Endometrial microvascular endothelial cells (primary cell): ENCODE results near the gene PLSCR3. TPM values are rescaled to one million over a fixed set of nuclear protein-coding genes. Genes with fewer than 3 reads are reported as not detected.
"Not testable (repeated sequence)": the region's sequence is repeated elsewhere in the genome, so short reads cannot be mapped to it uniquely, and the experiment has no call there.

Source experiments
- in situ Hi-C: cut with HindIII; loops from 2 replicates; pipeline ENCODE4 v1.10.0; 2017; ENCODE audit warnings: low sequenced_read_pairs, low pct_unique_long_range_greater_than_20kb; ENCODE audit errors: inconsistent ontology term
- total RNA-seq: library from RNA; depleted of rRNA; stranded (reverse); fragments of >200 nt; gene quantifications from one replicate; pipeline ENCODE4 v1.2.3, GENCODE V29; 2015; ENCODE audit errors: inconsistent ontology term

The PLSCR3 gene
- total RNA-seq, 1 donor from 2014 or later: 55.8 TPM

GRCh38 chr17:7388856-7389255 lies 5.5 kb downstream of the PLSCR3 start:
- in situ Hi-C loops: no loop called here

- in situ Hi-C loops: no loop called here
Measured at GRCh38 chr17:7384489-7385081, 9.7 kb downstream of the PLSCR3 start.

GRCh38 chr17:7383742-7384488 lies 10.4 kb downstream of the PLSCR3 start:
- in situ Hi-C loops: no loop called here

- in situ Hi-C loops: no loop called here
Measured at GRCh38 chr17:7383371-7383741, 11.0 kb downstream of the PLSCR3 start.

- in situ Hi-C loops: no loop called here
Measured at GRCh38 chr17:7382901-7383300, 11.4 kb downstream of the PLSCR3 start.

GRCh38 chr17:7380855-7381683 lies 13.3 kb downstream of the PLSCR3 start, which contains the start of gene TNK1:
Gene TNK1 (plus strand): TSS chr17:7381089. CDS start chr17:7382927, 1,838 bp downstream.
- in situ Hi-C loops: no loop called here

- in situ Hi-C loops: no loop called here
Measured at GRCh38 chr17:7380321-7380720, 14.0 kb downstream of the PLSCR3 start.

GRCh38 chr17:7379134-7379533 lies 15.2 kb downstream of the PLSCR3 start:
- in situ Hi-C loops: no loop called here

- in situ Hi-C loops: no loop called here
Measured at GRCh38 chr17:7374353-7374752, 20.0 kb downstream of the PLSCR3 start.

- in situ Hi-C loops: no loop called here
Measured at GRCh38 chr17:7370853-7371252, 23.5 kb downstream of the PLSCR3 start.

GRCh38 chr17:7369825-7370224 lies 24.5 kb downstream of the PLSCR3 start:
- in situ Hi-C loops: no loop called here

GRCh38 chr17:7368599-7368994 lies 25.7 kb downstream of the PLSCR3 start:
- in situ Hi-C loops: not testable (repeated sequence)

GRCh38 chr17:7367918-7368598 lies 26.3 kb downstream of the PLSCR3 start:
- in situ Hi-C loops: no loop called here

- in situ Hi-C loops: no loop called here
Measured at GRCh38 chr17:7367083-7367482, 27.2 kb downstream of the PLSCR3 start.

- in situ Hi-C loops: not testable (repeated sequence)
Measured at GRCh38 chr17:7365963-7366362, 28.4 kb downstream of the PLSCR3 start.

- in situ Hi-C loops: no loop called here
Measured at GRCh38 chr17:7363311-7363710, 31.0 kb downstream of the PLSCR3 start.

- in situ Hi-C loops: no loop called here
Measured at GRCh38 chr17:7361906-7362305, 32.4 kb downstream of the PLSCR3 start.

GRCh38 chr17:7357381-7357780 lies 36.9 kb downstream of the PLSCR3 start:
- in situ Hi-C loops: no loop called here

- in situ Hi-C loops: no loop called here
Measured at GRCh38 chr17:7356756-7357155, 37.6 kb downstream of the PLSCR3 start.
